HG02870 (cell line): ENCODE results near the gene NRXN3.

Source experiments
- ATAC-seq: cut with Tn5 transposase; IDR thresholded peaks from one replicate; pipeline ENCODE4 v1.9.1; 2021; ENCODE audit warnings: mild to moderate bottlenecking, moderate library complexity; ENCODE audit not compliant: unreplicated experiment

NRXN3 gene

DNA sequence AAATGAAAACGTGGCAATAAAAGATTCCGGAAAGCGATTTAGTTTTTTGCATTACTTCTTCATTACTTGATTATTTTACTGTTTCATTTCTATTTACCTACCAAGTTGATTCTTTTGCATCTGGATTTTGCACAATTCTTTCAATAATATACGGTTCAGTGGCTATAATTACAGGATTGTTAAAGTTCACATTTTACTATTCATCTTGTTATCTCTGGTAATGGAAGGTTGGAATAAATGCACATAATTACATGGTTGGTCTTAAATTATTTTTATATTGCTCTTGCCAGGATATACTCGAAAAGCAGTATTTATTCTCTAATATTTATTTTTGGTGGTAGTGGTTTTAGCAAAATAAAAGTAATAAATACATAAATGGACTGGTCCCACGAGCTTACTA is 1203.3 kb downstream of the NRXN3 start:
- ATAC-seq = no peak

DNA sequence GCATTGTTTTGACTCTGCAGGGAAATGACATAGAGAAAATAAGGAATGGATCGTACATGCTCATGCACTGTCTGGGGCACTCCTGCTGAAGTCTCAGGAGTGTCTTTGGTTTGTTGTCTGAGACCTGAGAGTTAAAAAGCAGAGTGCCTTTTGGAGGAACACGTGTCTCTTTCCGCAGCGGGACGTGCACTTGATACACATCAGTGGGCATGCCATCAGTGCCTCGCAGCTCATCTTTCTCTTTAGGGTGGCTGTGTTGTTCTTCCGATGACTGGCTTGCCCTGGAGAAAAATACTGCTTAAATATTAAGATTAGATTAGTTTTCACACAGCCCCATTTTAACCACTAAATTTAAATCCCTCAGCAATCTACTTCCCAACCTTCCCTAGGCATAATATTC is 1205.2 kb downstream of the NRXN3 start:
- ATAC-seq = no peak

DNA sequence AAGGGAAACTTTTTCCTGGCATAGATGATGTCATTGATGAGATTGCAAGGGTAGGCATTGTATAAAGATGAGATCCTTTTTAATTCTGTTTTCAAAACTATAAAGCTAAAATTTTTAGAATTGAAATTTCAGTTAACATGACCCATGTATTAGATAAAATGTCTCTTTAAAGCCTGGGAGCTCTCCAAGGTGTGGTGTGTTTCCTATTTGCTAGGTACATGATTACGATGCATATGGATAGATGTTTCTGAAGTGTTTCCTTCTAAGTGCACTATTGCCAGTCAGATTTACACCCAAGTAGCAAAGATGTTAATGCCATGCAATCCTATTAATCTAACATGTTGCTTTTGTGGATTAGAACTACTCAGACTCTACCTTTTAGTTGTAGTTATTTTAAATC is 1206.4 kb downstream of the NRXN3 start:
- ATAC-seq = no peak

DNA sequence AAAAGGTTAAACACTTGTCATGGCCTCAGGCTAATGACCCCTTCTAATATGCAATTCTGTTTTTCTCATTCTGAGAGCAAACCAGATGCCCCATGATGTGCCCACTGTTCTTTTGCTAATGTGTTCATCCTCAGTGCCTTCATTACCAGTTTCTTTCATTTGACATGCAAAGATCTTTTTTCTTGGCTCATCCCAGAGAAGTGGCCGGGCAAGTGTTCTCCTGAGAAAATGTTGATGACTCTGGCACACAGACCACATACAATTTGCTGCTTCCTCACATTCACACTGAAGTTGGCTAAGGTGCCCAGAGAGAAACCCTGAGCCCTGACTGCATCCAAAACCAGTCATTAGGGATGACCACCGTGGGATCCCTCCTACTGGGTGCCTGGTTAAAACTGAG is 1207.8 kb downstream of the NRXN3 start:
- ATAC-seq = no peak

DNA sequence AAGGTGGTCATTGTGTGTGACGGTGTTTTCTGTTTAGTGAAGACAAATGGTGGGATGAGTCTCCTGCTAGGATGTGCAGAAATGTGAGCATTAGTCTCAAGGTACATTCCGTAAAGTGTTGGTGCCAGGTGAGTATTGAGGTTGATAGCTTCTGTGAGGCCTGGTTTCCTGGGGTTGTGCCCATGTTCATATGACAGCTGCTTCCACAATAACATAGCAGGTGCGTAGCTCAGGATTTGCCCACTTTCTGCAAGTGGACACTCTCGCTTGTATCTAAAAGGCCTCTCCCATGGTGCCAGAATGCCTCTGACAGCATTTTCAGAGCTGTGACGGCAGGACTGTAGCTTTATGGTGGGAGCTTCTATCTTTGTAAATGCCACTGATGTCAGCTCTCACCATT is 1209.1 kb downstream of the NRXN3 start:
- ATAC-seq = no peak

DNA sequence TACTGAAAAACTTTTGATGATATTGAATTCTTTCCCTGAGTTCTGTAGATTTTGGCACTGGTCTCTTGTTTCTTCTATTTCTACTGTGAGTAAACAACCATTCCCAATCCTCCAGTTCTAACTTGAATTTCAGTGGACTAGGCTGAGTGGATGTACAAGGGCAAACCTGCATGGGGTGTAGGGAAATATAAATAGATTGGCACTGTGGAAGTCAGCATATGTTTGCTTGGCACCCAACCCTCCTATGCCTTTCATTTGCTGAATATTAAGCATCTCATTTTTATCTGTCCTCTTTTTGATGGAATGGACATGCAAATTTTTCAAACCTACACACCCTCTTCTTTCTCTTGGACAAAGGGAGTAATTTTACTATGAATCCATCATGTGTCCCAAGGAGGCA is 1212.9 kb downstream of the NRXN3 start:
- ATAC-seq = no peak

DNA sequence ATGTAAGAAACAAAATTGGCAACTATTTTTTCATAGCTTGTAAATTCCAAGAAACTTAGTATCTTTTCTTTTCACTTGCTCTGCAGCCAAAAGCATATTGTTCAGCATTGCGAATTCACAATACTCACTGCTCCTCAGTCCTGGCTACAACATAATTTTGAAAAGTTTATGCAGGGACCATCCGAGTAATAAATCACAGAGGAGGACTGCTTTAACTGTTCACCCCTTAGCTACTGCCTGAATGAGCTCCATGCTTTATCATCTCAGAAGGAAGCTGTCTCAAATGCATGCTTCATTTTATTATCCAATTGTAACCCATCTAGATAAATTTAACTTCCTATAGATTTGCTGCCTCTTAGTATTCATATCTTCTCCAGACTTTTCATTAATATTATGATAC is 1213.3 kb downstream of the NRXN3 start:
- ATAC-seq = no peak

DNA sequence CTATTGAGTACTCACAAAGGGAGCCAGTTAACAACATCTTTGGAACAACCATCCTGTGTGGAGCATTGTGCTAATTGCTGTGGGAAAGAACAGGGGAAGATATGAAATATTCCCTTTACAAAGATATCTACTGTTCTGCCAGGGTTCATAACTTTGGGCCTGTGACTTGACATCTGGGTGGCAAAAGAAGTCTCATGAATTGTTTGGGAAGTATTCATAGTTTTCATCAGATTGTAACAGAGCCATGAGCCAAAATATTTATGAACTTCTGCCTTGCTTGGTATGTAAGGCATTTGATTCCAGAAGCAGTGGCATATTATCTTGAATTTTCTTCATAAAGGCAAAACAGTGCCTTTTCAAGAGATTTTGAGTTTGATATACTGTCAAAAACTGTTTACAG is 1224.9 kb downstream of the NRXN3 start:
- no peak for ATAC-seq

DNA sequence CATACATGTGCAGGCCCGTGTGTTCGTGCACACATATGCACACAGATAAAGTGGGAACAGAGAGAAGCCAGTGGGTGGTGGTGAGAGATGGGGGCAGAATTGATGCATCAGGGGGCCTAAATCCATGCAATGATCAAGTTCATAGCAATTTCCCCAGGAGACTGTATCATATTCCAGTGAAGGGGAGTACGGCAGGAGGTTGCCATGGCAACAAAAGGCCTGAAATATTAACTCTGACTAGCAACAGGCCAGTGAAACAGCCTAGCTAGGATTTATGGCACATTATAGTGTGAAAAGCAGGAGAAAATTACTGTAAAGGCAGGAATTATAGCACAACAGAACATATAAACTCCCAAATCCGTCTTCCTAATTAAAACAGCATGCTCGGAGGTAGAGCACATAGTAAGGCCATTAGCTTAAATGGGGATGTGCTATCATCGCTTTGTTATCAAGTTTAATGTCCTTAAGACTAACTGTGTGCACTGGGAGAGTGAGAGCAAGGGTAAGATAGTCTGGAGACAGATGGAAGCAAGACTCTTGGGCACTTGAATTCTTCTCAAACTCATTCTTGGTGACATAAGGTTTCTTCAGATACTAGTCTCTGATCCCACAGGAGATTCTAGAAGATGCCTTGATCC is 1234.8 kb downstream of the NRXN3 start:
- ATAC-seq = no peak

DNA sequence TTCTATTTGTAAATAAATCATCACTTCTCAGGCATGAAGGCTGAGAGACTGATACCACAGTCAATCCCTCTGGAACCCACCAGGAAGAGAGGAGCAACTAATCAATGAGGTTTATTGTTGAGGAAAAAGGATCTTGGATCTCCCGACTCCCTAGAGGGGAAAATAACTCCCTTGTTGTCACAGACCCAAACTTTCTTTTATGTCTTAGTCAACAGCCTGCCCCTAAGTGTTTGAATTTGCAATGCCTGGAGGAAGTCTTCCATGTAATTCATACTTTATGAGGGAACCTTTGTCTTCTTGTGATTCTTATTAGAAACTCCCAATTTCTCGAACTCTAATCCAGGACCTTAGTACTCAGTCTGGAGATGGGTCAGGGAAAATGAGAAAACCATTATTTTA is 1235.3 kb downstream of the NRXN3 start:
- no peak for ATAC-seq

DNA sequence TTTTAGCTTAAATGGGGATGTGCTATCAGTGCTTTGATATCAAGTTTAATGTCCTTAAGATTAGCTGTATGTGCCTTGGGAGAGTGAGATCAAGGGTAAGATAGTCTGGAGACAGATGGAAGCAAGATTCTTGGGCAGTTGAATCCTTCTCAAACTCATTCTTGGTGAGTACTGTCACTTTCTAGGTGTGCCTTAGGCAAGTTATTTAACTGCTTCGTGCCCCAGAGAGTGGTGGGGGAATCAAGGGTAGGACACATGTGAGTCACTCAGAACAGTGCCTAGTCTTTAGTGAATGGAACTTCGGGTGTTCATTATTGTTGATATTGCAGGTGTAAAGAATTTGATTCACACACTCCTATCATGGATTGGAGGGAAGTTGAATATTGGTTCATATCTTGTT is 1237.4 kb downstream of the NRXN3 start:
- no peak for ATAC-seq

DNA sequence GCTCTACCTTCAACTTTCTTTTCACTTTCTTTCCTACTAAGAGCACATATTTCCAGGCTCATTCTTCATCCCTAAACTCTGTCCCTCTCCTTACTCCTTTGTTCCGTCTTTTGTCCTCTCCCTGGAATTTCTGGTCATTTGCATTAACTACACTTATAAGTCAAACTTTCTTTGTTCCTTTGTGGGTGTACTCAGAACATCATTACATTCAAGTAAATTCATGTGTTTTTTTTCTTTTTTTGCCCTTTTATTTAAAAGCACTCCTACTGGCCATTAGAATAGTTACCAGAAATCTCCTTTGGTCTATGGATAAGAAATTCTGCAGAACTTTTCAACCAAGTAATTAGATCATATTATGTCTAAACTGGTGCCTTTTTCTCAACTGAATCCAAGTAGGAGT is 1238.5 kb downstream of the NRXN3 start:
- ATAC-seq = no peak

DNA sequence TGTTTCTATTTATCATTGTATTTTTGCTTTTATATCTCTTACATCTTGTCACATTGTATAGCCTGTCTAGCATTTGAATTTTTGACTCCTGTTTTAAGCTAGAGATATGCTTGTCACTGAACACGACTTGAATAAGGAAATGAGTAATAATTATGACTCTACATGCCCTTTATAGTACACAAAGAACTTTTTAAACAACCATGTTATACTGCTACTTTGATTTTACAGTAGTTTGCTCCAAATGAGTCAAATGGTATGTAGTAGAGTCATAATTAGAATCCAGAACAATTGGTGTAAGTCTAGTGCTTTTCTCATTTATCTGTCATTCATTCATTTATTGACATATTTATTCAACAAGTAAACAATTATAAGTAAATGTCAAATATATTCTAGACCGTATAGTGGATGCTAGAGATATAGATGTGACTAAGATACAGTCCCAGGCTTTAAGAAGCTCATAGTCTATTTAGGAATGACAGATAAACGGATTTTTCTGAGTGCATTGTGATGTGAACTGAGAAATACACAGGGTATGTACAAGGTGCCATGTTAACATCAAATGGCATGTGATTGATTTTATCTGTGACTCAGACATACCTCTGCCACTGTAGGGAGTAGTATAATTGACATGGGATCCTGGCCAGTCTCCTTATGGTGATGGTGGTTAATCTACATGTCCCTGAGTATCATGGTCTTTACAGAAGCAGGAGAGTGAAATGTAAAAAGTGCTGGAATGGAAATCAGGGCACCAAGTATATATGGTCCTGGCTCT is 1241.4 kb downstream of the NRXN3 start:
- ATAC-seq = no peak

DNA sequence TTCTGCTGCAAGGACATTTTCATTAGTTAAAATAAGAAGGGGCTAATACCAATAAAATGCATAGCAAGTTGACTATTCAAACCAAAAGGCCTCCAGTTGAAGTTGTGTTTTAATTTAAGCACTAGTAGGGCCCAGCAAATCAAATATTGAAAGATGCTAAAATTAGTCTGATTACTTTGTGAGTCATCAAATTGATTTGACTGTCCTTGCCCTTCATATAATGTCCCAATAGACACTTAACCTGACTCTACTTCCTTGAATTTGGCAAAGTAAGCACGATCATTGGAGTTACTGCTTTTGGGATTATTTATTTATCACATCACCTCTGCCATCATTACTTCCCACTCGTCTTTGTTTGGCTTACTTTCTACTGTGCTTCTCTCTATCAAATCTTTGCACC is 1242.6 kb downstream of the NRXN3 start:
- ATAC-seq = no peak

DNA sequence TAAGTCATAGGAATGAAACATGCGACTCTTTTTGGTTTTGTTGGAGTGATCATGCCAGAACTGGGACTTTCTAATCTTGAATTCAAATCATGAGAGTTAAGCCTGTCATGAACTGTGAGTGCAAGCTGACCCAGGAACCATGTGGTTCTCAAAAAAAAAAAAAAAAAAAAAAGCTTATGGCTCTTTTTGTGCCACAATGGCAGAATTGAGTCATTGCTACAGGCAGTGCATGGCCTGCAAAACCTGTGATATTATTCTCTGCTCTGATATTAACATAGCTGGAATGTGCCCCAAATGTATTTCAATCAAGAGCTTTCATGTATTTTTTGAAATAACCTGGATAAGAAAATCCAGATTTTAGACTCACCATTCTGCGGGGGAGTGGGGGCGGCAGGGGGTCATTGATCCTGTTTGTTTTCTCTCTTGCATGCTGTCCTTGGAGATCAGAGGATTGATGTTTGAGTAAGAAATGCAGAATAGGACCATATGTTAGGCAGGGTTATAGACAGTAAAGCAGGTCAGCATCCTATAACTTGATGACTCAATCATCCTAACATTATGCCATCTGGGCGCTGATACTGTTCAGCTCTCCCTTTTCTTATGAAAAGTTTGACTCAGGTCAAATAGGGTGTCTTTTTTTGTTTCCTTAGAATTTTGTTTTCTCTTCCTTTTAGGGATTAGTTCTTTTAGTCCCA is 1243.7 kb downstream of the NRXN3 start:
- no peak for ATAC-seq

DNA sequence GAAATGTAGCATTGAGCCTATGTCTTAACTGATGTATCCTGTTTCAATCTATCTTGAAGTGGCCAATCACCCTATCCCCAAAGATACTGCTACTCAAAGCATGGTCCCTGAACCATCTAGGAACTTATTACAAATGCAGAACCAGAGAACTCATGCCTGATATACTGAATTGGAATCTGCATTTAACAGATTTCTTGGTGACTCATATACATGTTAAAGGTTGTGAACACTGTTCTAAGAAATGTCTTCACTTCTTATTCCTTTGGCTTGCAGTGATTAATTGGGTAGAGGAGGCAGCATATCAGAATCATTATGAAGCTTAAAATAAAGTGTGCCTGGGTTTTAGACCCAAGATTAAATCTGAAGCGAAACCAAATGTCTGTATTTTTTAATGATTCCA is 1245.6 kb downstream of the NRXN3 start:
- no peak for ATAC-seq

DNA sequence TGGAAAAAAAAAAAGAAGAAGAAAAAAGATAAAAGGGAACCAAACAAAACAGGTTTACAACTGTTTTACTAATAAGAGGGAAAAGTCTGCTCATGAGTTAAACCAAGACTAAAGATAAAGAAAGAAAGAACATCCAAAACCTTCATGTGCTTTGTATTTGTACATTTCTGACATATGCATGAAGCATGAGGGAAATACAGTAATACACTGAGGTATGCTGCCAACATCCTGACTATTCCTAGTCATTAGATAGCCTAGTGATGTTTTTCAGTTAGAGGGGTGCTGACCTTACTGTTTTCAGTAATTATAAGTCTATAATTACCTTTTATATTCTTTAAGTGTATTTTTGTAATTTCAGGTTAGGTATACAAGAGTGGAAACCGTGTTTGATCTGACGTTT is 1247.8 kb downstream of the NRXN3 start:
- no peak for ATAC-seq

DNA sequence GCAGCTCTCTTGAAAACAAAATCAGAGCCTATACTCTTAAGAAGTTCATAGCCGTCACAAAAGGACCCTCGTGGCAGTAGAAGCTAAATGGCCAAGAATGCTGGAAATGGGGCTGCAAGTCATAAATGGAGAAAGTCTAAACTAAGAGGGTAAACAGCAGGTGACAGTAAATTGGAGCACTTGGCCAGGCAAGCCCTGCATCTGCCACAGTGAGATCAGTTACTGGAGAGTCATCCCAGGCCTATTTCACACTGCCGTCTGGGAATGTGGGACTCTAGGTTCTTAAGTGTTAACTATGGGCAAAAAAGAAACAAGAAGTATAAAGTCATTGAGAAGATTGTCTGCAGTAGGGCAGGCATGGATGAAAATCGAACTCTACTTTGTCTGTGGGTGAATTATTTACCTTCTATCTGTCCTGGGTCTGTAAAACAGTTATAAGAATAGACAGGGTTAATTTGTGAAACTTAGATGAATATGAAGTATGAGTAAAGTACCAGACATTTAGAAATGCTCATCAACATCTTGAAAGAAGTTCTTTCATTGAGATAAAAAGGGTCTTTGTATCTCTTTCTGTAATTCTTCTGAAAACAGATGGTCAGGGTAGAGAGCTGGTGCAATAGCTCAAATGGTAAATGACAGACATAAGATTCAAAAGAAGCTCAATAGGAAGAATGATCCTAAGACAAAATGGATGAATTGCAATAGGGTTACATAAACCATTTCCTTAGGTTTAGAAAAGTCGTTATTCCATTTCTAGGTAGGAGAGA is 1248.7 kb downstream of the NRXN3 start:
- no peak for ATAC-seq

DNA sequence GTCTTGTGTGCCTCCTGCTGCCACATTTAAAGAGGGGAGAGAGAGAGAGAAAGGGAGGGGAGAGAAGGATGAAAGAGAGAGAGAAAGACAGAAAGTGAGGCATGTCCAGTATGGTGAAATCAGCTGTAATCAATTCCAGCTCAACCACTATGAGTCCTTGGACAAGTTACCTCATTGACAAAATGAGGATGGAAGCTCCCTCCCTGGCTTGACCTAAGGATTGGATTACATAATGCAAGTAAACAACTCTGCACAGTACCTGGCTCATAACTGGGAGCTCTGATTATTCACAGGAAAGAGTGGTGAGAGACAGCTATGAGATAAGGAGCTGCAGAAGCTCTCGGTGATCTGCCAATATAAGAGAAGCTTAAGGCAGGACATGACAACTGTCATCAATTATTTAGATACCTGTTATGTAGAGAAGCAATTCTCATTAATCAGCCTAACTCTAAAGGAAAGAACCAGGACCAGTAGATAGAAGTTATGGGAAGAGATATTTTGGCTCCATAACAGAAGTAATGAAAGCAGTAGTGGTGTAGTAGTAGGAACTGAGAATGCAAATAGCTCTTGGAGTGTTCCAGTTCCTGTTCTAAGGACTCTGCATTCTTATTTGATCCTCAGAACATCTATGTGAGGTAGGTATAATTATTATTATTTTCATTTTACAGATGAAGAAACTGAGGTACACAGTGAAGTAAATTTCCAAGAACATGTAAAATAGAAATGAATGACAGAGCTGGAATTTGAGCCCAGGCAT is 1249.6 kb downstream of the NRXN3 start:
- ATAC-seq = no peak

DNA sequence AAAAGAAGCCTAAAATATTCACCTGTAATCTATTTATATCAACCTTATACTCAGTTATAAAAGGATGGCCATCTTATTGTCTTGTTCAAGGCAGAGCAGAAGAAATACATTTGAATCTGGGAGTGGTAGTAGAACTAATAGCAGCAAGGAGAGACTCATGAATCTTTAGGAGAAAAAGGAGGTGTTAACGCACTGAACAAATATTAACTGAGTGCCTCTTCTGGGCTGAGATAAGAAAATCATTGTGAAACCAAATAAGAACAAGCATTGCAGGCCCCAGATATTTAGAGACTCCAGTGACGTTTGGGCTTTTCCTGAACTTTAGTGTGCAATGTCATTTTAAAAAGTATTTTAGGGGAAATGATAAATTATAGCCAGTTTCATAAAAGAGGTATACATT is 1250.6 kb downstream of the NRXN3 start:
- no peak for ATAC-seq

DNA sequence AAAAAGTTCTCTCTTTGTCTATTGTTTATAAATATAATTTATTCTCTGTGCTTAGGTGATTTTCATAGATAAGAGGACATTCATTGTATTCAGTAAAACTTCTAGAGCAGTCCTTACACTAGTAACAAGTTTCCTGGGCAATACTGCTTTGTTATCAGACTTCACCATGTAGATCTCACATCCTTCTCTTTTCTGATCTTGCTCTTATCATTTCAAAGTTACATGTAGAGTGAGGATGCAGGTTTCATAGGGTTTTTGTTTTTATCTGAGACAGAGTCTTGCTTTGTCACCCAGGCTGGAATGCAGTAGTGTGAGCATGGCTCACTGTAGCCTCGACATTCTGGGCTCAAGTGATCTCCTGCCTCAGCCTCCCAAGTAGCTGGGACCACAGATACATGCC is 1251.6 kb downstream of the NRXN3 start:
- no peak for ATAC-seq
